Astrocyte (in vitro differentiated cells and primary cell): Measurements from ENCODE around the gene ATXN1L. TPM values are rescaled to one million over a fixed set of nuclear protein-coding genes. Genes with fewer than 3 reads are reported as not detected.

Source experiments
- DNase-seq: peaks from one replicate; pipeline ENCODE4 v3.0.0-alpha.2; 2010; ENCODE audit warnings: low read depth
- FAIRE-seq: peaks from 2 replicates; lab custom pipeline; 2011; peaks lifted over from hg19 to GRCh38; lab: Jason Lieb, UNC
- H2AFZ ChIP-seq: 2 replicates; pipeline ENCODE4 v1.6.0; 2012; ENCODE audit warnings: low read depth, low read length, inconsistent platforms
- H3K27ac ChIP-seq: 2 replicates; pipeline ENCODE4 v1.5.1; 2011; ENCODE audit warnings: low read depth, low read length, inconsistent platforms
- H3K27me3 ChIP-seq: 2 replicates; pipeline ENCODE4 v1.6.0; 2011; ENCODE audit warnings: low read length, inconsistent platforms; ENCODE audit not compliant: insufficient read depth
- H3K36me3 ChIP-seq: 2 replicates; pipeline ENCODE4 v1.5.1; 2011; ENCODE audit warnings: low read length, inconsistent platforms; ENCODE audit not compliant: insufficient read depth
- H3K4me1 ChIP-seq: 2 replicates; pipeline ENCODE4 v1.5.1; 2011; ENCODE audit warnings: low read length, inconsistent platforms; ENCODE audit not compliant: insufficient read depth
- H3K4me2 ChIP-seq: 2 replicates; pipeline ENCODE4 v1.6.0; 2012; ENCODE audit warnings: low read length, inconsistent platforms
- H3K4me3 ChIP-seq: 2 replicates; pipeline ENCODE4 v1.5.1; 2011; ENCODE audit warnings: low read depth, mild to moderate bottlenecking, low read length, inconsistent platforms; ENCODE audit not compliant: insufficient read depth
- H3K79me2 ChIP-seq: 2 replicates; pipeline ENCODE4 v1.6.0; 2012; ENCODE audit warnings: mild to moderate bottlenecking, low read length, inconsistent platforms; ENCODE audit not compliant: insufficient read depth
- H3K9ac ChIP-seq: 2 replicates; pipeline ENCODE4 v1.6.0; 2012; ENCODE audit warnings: mild to moderate bottlenecking, low read length, inconsistent platforms
- H3K9me3 ChIP-seq: 2 replicates; pipeline ENCODE4 v1.5.1; 2012; ENCODE audit warnings: low read depth, mild to moderate bottlenecking, low read length, inconsistent platforms; ENCODE audit not compliant: insufficient read depth
- H4K20me1 ChIP-seq: 2 replicates; pipeline ENCODE4 v1.6.0; 2012; ENCODE audit warnings: low read length, inconsistent platforms; ENCODE audit not compliant: insufficient read depth
- H3K27ac Mint-ChIP-seq: one replicate; pipeline ENCODE4 v1.8.0; 2021; ENCODE audit warnings: mild to moderate bottlenecking, mixed read lengths; ENCODE audit not compliant: unreplicated experiment
- H3K27me3 Mint-ChIP-seq: one replicate; pipeline ENCODE4 v1.8.0; 2021; ENCODE audit warnings: low read depth, mixed read lengths; ENCODE audit not compliant: unreplicated experiment
- H3K36me3 Mint-ChIP-seq: one replicate; pipeline ENCODE4 v1.8.0; 2021; ENCODE audit warnings: low read depth, mixed read lengths; ENCODE audit not compliant: unreplicated experiment
- H3K4me1 Mint-ChIP-seq: one replicate; pipeline ENCODE4 v1.8.0; 2021; ENCODE audit warnings: low read depth, mixed read lengths; ENCODE audit not compliant: unreplicated experiment
- H3K4me3 Mint-ChIP-seq: one replicate; pipeline ENCODE4 v1.8.0; 2021; ENCODE audit warnings: mild to moderate bottlenecking, moderate library complexity, mixed read lengths; ENCODE audit not compliant: unreplicated experiment
- H3K9me3 Mint-ChIP-seq: one replicate; pipeline ENCODE4 v1.8.0; 2021; ENCODE audit warnings: mild to moderate bottlenecking, mixed read lengths; ENCODE audit not compliant: unreplicated experiment
- EZH2 ChIP-seq: IDR thresholded peaks from 2 replicates; pipeline ENCODE4 v1.6.1; 2012; ENCODE audit warnings: mild to moderate bottlenecking, low read length, inconsistent platforms; ENCODE audit not compliant: insufficient read depth
- total RNA-seq: library from RNA; stranded (reverse); gene quantifications from 2 replicates; pipeline ENCODE4 v1.2.1, GENCODE V29; 2021
- TF ChIP-seq, protein P1 (sequence below): IDR thresholded peaks from 2 replicates; pipeline ENCODE4 v1.5.1; 2011; ENCODE audit warnings: low read depth, mild to moderate bottlenecking, inconsistent platforms, low read length, moderate library complexity; ENCODE audit not compliant: insufficient read depth

Gene ATXN1L
- total RNA-seq, 1 donor from 2014 or later, result 32.7 TPM

- Mint-ChIP-seq H3K9me3 (no peaks in the 10 kb centered on the region), H3K4me3 (no peak overlapping the region), H3K36me3 (peaks cover 17% of the 10 kb centered on the region), H3K27me3 (no peaks in the 10 kb centered on the region), H3K27ac (no peak overlapping the region), H3K4me1 (no peaks in the 10 kb centered on the region)
- H3K4me1 ChIP-seq, result no peaks in the 10 kb centered on the region
- H4K20me1 ChIP-seq, result no peaks in the 10 kb centered on the region
- H3K79me2 ChIP-seq, result no peaks in the 10 kb centered on the region
- no peak overlapping the region for H2AFZ ChIP-seq
- FAIRE-seq (no peak), DNase-seq (no peak)
- no peaks in the 10 kb centered on the region for H3K27me3 ChIP-seq
- TF ChIP-seq, protein P1, sequence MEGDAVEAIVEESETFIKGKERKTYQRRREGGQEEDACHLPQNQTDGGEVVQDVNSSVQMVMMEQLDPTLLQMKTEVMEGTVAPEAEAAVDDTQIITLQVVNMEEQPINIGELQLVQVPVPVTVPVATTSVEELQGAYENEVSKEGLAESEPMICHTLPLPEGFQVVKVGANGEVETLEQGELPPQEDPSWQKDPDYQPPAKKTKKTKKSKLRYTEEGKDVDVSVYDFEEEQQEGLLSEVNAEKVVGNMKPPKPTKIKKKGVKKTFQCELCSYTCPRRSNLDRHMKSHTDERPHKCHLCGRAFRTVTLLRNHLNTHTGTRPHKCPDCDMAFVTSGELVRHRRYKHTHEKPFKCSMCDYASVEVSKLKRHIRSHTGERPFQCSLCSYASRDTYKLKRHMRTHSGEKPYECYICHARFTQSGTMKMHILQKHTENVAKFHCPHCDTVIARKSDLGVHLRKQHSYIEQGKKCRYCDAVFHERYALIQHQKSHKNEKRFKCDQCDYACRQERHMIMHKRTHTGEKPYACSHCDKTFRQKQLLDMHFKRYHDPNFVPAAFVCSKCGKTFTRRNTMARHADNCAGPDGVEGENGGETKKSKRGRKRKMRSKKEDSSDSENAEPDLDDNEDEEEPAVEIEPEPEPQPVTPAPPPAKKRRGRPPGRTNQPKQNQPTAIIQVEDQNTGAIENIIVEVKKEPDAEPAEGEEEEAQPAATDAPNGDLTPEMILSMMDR, result no peak
- TF ChIP-seq EZH2, result no peak
- H3K27ac ChIP-seq, result no peak overlapping the region
- no peak overlapping the region for H3K4me2 ChIP-seq
- peaks cover 14% of the 10 kb centered on the region for H3K36me3 ChIP-seq
- H3K9ac ChIP-seq, result no peak overlapping the region
- H3K4me3 ChIP-seq, result no peak overlapping the region
- H3K9me3 ChIP-seq, result no peaks in the 10 kb centered on the region
Observed at GRCh38 chr16:71867939-71868338, 22.2 kb downstream of the ATXN1L start.

GRCh38 chr16:71869089-71869488, 23.3 kb downstream of the ATXN1L start:
- H3K4me1 Mint-ChIP-seq, result no peaks in the 10 kb centered on the region
- Histone ChIP-seq H3K27ac (no peak overlapping the region), H2AFZ (no peak overlapping the region), H4K20me1 (no peaks in the 10 kb centered on the region), H3K36me3 (peaks cover 14% of the 10 kb centered on the region), H3K9ac (no peak overlapping the region), H3K79me2 (no peaks in the 10 kb centered on the region), H3K27me3 (no peaks in the 10 kb centered on the region), H3K4me3 (no peak overlapping the region), H3K4me1 (no peaks in the 10 kb centered on the region), H3K4me2 (no peak overlapping the region), H3K9me3 (no peaks in the 10 kb centered on the region)
- FAIRE-seq, result no peak
- H3K27ac Mint-ChIP-seq, result no peak overlapping the region
- DNase-seq, result no peak
- TF ChIP-seq, protein P1, result no peak
- H3K36me3 Mint-ChIP-seq, result peaks cover 16% of the 10 kb centered on the region
- H3K9me3 Mint-ChIP-seq, result no peaks in the 10 kb centered on the region
- H3K4me3 Mint-ChIP-seq, result no peak overlapping the region
- no peaks in the 10 kb centered on the region for H3K27me3 Mint-ChIP-seq

DNA sequence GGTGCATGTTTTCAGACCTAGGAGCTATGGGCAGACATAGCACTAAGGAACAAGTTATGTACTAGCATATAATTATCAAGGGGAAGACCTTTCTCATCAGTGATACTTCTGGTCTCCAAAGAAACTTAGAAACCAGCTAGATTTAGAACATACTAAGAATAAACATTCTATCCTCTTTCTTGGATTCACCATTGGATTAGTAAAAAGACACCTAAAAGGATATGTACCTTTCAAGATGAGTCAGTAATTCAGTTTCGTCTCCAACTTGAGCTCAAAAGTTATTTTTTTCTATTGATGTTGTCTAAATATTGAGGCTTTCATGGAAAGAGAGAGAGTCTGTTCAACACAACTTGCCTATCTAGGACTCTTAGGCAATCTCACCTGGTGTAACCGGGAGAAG, 25.0 kb downstream of the ATXN1L start:
- no peaks in the 10 kb centered on the region for H3K4me1 ChIP-seq
- no peak overlapping the region for H3K9ac ChIP-seq
- peaks cover 7% of the 10 kb centered on the region for H3K36me3 ChIP-seq
- no peaks in the 10 kb centered on the region for H4K20me1 ChIP-seq
- H3K79me2 ChIP-seq, result no peaks in the 10 kb centered on the region
- no peaks in the 10 kb centered on the region for H3K4me1 Mint-ChIP-seq
- no peak for TF ChIP-seq EZH2
- TF ChIP-seq, protein P1, result no peak
- H3K27ac Mint-ChIP-seq, result no peak overlapping the region
- FAIRE-seq, result no peak
- no peaks in the 10 kb centered on the region for H3K9me3 ChIP-seq
- no peaks in the 10 kb centered on the region for H3K27me3 ChIP-seq
- H3K9me3 Mint-ChIP-seq, result no peaks in the 10 kb centered on the region
- no peaks in the 10 kb centered on the region for H3K27me3 Mint-ChIP-seq
- H3K36me3 Mint-ChIP-seq, result peaks cover 9% of the 10 kb centered on the region
- no peak overlapping the region for H3K27ac ChIP-seq
- no peak overlapping the region for H2AFZ ChIP-seq
- H3K4me2 ChIP-seq, result no peak overlapping the region
- H3K4me3 Mint-ChIP-seq, result no peak overlapping the region
- no peak overlapping the region for H3K4me3 ChIP-seq
- DNase-seq, result no peak
